SK-N-SH treated with all-trans-retinoic acid at 6 μM for 48 hours (cell line): ENCODE data around the gene DGKZ.

ENCODE experiments used
- ARNTL ChIP-seq: fragments of 450-650 bp; formaldehyde crosslinking; IDR thresholded peaks from 2 replicates; pipeline ENCODE4 v1.5.0; 2020; ENCODE audit warnings: low read depth, mild to moderate bottlenecking, moderate library complexity, borderline replicate concordance
- CREB5 ChIP-seq: fragments of 250-450 bp; sonication (Bioruptor Pico); IDR thresholded peaks from 2 replicates; pipeline ENCODE4 v1.5.1; 2020; ENCODE audit warnings: low read depth, mild to moderate bottlenecking, moderate library complexity
- CSDC2 ChIP-seq: fragments of 250-450 bp; sonication (Bioruptor Pico); IDR thresholded peaks from 2 replicates; pipeline ENCODE4 v1.5.0; 2020; ENCODE audit warnings: mild to moderate bottlenecking, moderate library complexity
- CSRNP3 ChIP-seq: fragments of 250-450 bp; sonication (Bioruptor Pico); IDR thresholded peaks from 2 replicates; pipeline ENCODE4 v1.5.1; 2021; ENCODE audit warnings: mild to moderate bottlenecking, moderate library complexity
- ESRRG ChIP-seq: fragments of 250-450 bp; sonication (Bioruptor Pico); IDR thresholded peaks from 2 replicates; pipeline ENCODE4 v1.6.1; 2021; ENCODE audit warnings: mild to moderate bottlenecking
- OSR1 ChIP-seq: fragments of 250-450 bp; sonication (Bioruptor Pico); IDR thresholded peaks from 2 replicates; pipeline ENCODE4 v1.8.0; 2022; ENCODE audit warnings: moderate library complexity, mild to moderate bottlenecking, inconsistent platforms
- PATZ1 ChIP-seq: fragments of 250-450 bp; sonication (Bioruptor Pico); IDR thresholded peaks from 2 replicates; pipeline ENCODE4 v1.8.0; 2020; ENCODE audit warnings: mild to moderate bottlenecking, moderate library complexity, borderline replicate concordance
- RARB ChIP-seq: fragments of 250-450 bp; sonication (Bioruptor Pico); IDR thresholded peaks from 2 replicates; pipeline ENCODE4 v1.8.0; 2021; ENCODE audit warnings: mild to moderate bottlenecking, moderate library complexity
- SNAI2 ChIP-seq: fragments of 250-450 bp; sonication (Bioruptor Pico); IDR thresholded peaks from 2 replicates; pipeline ENCODE4 v1.5.0; 2020; ENCODE audit warnings: mild to moderate bottlenecking, moderate library complexity
- TCF4 ChIP-seq: fragments of 250-450 bp; sonication (Bioruptor Pico); IDR thresholded peaks from 2 replicates; pipeline ENCODE4 v1.8.0; 2021; ENCODE audit warnings: mild to moderate bottlenecking, moderate library complexity, borderline replicate concordance
- TOX ChIP-seq: fragments of 250-450 bp; sonication (Bioruptor Pico); IDR thresholded peaks from 2 replicates; pipeline ENCODE4 v1.8.0; 2021; ENCODE audit warnings: mild to moderate bottlenecking, moderate library complexity, borderline replicate concordance
- ZC3H10 ChIP-seq: fragments of 250-450 bp; sonication (Bioruptor Pico); IDR thresholded peaks from 2 replicates; pipeline ENCODE4 v1.5.1; 2021; ENCODE audit warnings: mild to moderate bottlenecking, moderate library complexity
- ZNF565 ChIP-seq: fragments of 450-650 bp; formaldehyde crosslinking; conservative IDR thresholded peaks from 2 replicates; pipeline ENCODE4 v1.5.0; 2020; ENCODE audit warnings: low read depth, mild to moderate bottlenecking, moderate library complexity

- TF ChIP-seq PATZ1 (CRISPR knock-in tag), result no peak
- no peak for TF ChIP-seq TOX
- no peak for TF ChIP-seq ARNTL
- TF ChIP-seq TCF4 (CRISPR knock-in tag), result no peak
- TF ChIP-seq CSRNP3, result no peak
- no peak for TF ChIP-seq OSR1 (CRISPR knock-in tag)
- TF ChIP-seq CREB5 (CRISPR knock-in tag), result no peak
- no peak for TF ChIP-seq ZC3H10
- no peak for TF ChIP-seq SNAI2 (CRISPR knock-in tag)
- no peak for TF ChIP-seq ZNF565
- TF ChIP-seq CSDC2 (CRISPR knock-in tag), result no peak
- TF ChIP-seq RARB (CRISPR knock-in tag), result no peak
- TF ChIP-seq ESRRG (CRISPR knock-in tag), result no peak
Measured at GRCh38 chr11:46378811-46379481, 31.7 kb downstream of the DGKZ start.
